GM19025 (cell line): ENCODE measurements around the gene LRRC75B.
"Not testable (repeated sequence)": the region's sequence is repeated elsewhere in the genome, so short reads cannot be mapped to it uniquely, and the experiment has no call there.

Experiments used
- ATAC-seq: cut with Tn5 transposase; IDR thresholded peaks from one replicate; pipeline ENCODE4 v1.9.1; 2021; ENCODE audit warnings: mild to moderate bottlenecking, low read depth, moderate library complexity; ENCODE audit not compliant: unreplicated experiment

Gene LRRC75B

DNA sequence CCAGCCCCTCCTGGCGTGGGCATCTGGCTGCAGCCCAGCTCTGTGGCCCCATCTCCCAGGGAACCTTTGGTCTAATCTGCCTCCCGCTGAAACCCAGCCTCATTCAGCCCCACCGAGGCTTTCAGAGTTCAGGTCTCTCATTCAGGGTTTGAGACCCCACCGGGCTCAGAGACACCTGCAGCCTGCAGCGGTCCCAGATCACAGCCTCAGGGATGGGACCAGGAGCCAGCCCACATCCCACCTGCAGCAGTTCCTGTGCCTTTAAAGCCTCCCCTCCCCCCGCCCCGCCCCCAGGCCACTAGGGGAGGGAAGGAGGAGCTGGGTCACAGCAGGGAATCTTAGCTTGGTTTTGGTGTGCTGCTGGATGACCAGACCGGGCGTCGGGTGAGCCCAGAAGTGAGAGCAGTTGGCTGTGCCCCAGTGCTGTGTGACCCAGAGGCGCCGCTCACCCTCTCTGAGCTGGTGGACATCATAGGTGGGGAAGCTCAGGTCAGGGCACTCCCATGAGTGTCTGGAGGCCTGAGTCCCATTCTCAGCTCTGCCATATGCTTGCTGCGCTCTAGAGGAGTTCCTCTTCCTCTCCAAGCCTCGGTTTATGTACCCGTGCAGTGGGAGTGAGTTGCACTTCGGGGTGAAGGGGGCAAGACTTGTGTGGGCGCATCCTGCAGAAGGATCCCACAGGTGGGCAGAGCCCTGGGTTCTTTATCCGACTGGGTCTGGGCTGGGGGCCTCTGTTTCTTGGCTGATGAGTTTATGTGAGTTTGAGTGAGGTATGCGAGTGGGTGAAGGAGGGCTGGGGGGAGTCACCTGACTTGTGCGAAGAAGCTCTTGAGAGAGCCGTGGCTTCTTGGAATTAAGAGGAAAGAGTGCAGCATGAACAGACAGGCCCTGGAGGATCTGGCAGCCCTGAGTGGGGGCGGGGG is 10.2 kb upstream of the LRRC75B start, which contains the start of gene GGT1:
GGT1 (plus strand) TSS at position 347 of the 923 bp plus-strand sequence. CDS start 7,889 bp downstream, outside the sequence.
- ATAC-seq = not testable (repeated sequence)

DNA sequence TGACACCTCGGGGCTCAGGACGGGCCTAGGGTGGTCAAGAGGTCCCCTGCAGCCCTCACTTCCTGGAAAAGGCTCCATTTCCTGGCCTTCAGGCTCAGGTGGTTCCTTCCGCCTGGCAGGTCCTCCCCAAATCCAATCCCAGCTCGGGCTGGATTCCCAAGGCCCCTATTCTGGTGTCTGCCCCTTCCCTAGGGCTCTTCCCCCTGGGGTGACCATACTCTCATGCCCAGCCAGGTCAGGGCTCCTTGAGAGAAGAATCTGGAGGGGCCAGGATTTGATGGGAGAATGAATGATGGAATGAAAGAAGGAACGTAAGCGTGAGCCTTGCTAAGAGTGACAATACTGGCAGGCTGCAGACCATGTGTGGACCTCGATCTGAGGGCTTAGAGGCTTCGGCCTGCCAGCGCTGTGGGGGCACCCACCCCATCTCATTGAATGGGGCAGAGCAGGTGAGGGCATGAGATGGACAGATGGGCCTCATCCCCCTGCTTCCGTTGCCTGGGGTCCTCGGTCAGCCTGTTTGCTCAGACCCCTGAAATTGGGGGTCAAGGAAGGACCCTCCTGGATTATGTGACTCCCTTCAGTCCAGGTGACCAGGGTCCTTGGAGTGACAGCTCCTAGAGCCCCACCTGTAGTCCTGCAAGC is 9.4 kb upstream of the LRRC75B start:
- ATAC-seq = not testable (repeated sequence)

DNA sequence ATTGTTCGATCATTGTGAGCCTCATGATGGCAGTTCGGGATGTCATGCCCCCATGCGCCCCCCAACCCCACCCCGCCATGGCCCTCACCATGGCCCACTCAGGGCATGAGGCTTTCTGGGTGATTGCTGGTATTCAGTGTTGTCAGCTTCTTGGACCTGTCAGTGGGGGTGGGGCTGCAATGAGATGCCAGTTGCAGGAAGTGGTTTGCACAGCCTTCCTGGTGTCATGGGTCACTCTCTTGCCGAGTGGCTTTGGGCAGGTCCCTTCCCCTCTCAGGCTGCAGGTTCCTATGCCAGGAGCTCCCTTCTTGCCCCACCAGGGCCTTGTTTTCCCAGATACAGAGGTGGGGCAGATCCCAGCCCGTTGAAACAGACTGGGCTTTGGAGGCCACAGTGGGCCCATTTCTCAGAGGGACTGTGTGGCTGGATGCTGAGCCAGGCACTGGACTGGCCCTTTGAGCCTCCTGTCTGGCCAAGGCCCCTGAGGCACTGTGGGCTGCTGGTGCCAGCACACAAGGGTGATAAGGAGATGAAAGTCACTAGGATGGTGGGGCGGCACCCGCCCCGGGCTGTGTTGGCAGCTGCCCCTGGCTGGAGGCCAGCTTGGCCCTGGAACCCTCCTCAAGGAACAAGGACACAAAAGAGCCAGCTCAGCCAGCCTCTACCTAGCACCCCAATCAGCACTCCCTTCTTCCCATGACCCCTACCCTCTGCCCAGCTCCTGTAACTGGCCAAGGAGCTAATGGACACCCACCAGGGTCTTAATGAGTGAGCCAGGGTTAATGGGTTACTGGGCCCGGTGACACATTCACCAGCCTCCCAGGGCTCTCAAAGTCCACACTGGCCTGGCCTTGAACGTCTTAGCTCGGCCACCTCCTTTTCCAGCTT is 8.6 kb upstream of the LRRC75B start:
- no peak for ATAC-seq

DNA sequence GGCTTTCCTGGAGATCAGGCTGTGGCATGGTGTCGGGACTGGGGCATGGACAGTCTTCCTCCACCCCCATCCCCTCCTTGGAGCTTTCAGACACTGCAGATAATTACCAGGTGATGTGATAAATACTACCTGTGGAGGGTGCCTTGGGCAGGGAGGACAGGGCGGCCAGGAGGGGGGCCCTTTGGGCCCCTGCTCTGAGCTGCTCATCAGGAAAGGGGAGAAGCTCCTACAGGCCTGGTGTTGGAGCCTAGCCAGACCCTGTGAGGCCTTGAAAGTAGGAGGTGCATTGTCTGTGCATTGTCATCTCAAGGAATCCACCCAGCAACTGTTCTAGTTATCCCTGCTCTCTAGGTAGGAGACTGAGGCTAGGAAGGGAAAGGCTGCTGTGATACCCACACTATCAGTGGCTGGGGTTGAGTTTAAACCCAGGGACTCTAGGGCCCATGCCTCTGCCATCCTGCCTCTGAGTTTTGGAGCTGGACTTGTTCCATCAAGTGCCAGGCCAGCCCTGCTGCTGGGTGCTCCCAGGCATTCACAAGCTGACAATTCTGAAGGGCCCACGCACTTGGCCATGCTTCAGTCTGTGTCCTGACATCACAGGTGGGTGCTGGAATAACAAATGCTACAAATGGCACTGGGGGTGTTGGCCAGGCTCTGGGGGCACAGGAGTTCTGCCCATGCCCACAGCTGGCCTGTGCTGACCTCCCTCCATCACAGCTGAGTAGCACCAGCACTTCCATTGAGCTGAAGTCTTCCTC is 7.3 kb upstream of the LRRC75B start:
- not testable (repeated sequence) for ATAC-seq

DNA sequence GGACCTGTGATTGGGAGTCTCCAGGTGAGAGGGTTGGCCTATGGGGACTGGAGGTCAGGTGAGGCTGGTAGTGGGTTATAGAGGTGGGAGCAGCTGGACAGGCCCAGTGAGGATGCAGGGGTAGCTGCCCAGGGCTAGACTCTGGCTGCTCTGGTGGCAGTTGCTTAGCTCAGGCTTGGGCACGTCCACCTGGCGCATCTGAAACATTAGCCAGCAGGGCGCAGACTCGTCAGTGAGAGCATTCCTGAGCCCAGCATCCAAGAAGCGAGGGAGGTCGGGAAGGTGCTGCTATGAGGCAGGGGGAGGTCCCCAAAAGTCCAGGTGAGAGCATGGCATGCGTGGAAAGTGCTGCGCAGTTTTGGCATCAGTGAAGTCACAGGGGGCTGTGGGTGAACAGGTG is 6.6 kb upstream of the LRRC75B start:
- no peak for ATAC-seq

DNA sequence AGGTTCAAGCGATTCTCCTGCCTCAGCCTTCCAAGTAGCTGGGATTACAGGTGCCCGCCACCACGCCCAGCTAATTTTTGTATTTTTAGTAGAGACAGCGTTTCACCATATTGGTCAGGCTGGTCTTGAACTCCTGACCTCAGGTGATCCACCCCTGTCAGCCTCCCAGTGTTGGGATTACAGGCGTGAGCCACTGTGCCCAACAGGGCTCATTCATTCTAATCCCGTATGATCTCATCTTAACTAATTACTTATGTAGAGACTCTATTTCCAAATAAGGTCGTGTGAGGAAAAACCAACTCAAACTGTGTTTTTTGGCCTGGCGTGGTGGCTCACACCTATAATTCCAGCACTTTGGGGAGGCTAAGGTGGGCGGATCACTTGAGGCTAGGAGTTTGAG is 4.2 kb upstream of the LRRC75B start:
- not testable (repeated sequence) for ATAC-seq

DNA sequence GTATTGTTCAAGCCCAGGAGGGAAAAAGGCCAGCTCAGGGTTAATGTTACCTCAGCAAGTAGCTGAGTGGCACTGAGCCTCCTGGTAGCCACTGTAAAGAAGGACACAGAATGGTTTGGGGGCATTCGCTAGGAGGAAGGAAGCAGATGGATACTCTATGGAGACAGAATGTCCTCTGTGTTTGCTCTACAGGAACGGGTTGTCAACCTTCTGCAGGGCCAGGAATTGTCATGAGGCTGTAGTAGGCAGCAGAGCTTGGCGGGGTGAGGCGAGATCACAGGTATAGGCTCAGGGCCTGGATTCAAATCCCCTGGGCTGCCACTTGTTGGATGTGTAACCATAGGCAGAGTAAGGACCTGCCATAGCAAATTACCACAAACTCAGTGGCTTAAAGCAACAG is 3.0 kb upstream of the LRRC75B start:
- ATAC-seq = no peak

DNA sequence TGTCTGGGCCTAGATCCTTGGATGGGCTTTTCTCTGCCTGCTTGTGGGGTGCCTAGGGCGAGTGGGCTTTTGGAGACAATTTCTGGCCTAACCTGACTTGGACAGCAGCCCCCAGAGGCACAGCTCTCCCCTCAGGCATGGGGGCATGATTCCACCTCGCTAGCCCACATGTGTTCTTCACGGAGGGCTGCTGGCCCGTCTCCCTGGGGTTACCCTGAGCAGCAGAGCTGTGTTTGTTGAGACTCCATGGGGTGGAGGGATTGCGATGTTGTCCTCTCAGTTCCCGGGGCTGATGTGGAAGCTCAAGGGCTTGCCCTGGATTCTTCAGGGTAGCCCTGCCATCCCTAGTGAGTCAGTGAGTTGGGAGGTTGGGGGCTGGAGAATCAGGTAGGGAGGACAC is 2.4 kb upstream of the LRRC75B start:
- ATAC-seq = no peak

DNA sequence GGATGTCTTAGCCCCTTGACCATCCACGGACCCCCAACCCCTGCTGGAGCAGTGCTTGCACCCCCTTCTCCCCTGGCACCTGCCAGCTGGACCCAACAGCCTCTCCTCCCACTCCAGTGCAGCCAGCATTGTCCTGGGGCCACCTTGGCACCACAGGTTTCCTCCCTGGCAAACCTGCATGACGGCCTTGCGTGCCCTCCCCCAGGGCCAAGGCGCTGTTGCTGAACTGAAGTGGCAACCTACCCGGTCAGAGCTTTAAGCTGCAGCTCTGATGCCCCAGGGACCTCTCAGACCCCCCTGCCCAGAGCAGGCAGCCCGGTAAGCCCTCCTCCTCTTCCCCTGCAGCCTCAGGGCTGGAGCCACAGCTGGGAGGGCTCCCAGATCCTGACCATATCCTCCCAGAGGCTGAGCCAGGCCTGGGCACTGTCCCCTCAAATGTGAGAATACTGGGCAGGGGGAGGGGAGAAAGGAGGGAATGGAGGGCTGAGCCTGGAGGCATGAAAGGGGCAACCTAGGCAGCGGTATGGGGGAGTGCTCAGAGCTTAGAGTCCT is 1.8 kb upstream of the LRRC75B start:
- ATAC-seq = no peak

DNA sequence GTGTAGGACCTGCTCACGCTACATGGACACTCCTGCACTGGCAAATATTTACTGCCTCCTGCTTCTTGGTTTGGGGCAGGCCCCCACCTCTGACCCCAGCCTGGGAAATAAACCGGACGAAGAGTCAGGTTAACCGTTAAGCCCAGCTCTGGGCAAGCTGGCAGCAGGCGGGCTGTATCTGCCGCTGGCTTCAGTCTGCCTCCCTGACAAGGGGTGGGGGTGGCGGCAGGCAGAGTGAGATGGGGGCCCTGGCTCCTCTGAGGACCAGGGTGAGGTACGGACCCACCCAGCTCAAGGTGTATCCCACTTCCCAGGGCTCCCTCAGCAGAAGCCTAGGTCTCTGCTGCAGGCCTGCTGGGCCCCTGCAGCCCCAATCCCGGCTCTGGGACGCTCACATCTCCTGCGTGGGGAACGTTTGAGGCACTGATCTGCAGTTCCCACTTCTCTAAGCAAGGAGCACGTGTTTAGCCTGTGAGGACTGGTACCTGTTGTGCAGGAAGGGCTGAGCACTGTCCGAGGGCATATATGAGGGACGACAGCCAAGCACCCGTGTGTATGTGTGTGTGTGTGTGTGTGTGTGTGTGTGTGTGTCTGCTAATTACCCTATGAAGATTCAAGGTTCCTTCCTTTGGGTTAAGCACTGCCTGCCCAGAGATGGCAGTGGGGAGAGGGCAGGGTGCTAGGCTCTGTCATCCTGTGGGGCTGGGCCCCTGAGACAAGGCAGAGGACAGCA is 1.1 kb upstream of the LRRC75B start:
- ATAC-seq = no peak

DNA sequence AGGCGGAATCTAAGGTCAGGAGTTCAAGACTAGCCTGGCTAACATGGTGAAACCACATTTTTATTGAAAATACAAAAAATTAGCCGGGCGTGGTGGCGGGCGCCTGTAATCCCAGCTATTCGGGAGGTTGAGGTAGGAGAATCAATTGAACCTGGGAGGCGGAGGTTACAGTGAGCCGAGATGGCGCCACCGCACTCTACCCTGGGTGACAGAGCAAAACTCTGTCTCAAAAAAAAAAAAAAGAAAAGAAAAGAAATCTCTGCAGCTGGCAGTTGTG is 624 bp upstream of the LRRC75B start:
- ATAC-seq = not testable (repeated sequence)

DNA sequence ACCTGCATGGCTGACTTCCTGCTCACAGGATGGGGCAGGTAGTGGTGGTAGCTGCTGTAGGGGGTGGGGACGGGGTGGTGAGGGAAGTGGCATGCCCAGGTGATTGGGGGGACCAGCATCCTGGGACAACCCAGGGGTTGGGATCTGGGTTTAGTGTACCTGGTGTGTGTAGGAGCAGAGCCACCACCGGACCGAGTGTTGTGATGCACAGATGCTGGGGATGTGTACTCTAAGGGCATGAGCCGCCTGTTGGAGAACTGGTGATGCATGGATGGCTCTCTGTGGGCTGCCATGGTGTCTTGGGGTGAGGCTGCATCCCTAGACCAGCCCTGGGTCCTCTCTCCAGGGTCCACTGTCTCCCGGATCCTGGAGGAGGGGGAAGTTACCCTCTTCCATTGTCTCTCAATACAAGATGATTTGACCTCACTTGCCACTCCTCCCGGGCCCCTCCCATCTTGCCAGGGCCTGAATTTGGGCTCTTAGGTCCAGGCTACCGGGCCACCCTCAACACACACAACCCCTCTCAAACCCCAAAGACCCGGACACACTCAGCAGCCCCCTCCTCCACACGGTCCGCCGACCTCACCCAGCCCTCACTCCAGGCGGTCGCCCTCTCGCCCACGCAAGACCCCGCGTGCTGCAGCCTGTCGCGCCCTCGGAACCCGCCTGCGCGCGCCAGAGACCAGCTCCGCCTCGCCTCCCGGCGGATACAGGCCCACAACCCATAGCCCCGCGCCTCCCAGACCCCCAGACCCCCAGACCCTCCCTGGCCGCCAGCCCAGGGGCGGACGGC is 619 bp downstream of the LRRC75B start:
- ATAC-seq = no peak

DNA sequence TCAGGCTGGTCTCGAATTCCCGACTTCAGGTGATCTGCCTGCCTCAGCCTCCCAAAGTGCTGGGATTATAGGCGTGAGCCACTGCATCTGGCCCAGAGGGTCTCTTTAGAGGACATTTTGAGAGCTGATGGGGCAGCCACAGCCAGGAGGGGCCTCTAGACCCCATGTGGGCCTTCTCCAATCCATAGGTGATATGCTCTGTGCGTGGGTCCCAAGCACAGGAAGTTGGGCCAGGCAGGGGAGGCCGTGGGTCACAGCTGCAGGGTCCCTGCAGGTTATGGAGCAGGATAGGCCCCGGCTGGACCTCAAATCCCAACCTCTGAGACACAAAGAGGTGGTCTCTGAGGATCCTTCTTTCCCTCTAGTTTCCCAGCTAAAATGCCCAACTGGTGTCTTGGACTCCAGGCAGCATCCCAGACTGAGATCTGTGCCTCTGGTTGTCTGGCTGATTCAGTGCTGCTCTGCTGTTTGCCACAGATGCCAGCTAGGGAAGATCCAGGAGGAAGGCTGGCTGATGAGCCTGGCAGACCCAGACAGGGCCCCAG is 1.5 kb downstream of the LRRC75B start:
- no peak for ATAC-seq

DNA sequence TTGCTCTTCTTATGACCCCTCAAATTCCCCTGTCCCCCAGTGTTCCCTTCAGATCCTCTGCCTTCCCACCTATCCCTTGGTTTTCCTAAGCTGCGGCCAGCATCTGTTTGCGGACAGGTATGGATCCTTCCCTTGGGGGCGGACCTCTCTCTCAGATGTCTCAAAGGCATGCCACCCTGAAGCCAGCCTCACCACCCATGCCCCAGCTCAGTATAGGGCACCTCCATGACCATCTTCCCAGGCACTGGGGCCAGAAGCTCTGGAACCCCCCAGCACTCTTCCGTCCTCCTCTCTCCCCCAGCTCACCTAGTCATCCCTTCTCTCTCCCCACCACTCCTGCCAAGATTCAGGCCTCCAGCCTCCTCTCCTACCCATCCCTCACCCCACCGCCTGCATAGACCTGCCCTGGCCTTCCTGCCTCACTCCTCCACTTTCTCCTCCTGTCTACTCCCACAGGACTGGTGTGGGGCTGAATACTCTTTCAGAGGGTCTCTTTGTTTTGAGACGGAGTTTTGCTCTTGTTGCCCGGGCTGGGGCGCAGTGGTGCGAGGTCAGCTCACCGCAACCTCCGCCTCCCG is 2.2 kb downstream of the LRRC75B start:
- ATAC-seq = no peak

DNA sequence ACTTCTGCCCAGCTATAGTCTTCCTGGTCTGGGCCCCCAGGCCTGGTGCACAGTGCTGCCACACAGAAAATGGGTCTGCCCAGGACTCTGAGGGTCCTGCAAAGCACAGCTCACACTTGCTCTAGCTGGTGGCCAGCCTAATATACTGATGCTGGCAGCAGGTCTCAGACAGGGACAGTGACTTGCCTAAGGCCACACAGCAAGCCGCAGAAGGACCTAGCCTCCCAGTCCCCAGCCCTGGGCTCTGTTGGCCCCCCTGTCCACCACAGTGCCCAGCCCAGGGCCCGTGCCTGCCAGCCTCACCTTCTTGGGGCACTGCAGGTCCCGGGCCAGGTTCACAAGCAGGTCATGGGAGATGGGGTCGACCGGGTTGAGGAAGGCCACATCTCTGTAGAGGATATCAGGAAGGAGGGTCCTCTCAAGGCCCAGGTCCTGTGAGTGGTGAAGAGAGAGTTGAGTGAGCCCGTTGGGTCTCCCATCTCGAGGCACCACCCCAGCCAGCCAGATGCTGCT is 3.3 kb downstream of the LRRC75B start:
- ATAC-seq = no peak

DNA sequence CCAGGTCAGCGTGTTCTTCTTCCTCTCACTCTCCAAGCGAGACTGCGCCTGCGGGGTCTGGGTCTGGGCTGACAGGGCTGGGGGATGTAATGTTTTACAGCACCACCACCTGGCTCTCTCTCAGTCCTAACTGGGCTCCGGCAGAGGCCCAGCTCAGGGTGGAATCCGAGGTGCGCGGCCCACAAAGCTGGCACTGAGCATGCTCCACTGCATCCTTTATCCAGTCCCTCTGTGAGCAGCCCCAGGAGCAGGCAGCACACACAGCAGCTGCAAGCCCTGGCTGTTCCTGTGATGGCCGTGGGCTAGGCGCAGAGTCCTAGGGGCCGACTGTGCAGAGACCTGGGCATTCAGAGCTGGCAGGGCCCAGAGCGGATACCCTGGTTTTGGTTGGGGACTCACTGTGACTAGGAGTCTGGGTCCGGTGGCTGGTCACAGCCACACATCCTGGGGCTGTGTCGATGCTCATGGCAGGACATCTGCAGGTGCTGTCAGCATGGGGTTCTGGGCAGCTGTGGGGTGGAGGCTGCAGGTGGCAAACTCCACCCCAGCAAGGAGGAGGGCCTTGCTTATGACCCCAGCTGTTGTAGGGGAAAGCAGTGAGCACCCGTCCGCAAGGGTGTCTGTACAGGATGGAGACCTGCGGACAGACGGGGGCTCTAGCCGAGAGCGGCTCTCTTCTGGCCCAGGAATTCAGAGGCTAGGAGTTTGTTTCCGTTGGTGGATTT is 4.0 kb downstream of the LRRC75B start:
- ATAC-seq = no peak

DNA sequence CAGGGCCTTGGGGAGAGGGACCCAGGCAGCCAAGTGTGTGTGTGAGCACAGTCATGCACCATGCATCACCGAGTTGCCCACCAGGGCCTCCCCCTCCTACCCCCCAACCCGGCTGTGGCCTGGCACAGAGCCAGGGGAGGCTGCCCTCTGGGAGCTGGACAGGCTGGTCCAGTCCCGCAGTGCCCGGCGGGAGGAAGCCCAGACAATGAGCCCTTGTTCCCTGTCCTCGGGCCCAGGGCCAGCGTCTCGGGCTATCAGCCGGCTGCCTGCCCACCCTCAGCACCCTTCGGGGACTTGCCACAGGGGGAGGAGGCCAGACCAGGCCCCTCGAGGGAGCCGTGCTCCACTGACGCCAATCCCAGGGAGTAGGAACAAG is 4.5 kb downstream of the LRRC75B start:
- ATAC-seq = no peak
